K562 (cell line): Measurements from ENCODE around the gene MRPS6. TPM values are rescaled to one million over a fixed set of nuclear protein-coding genes. Genes with fewer than 3 reads are reported as not detected.
A peak's percentile ranks its signal among the peaks of the same experiment; 100 is the strongest.

Experiments
- ELK3 ChIP-seq: fragments of 450-650 bp; formaldehyde crosslinking; IDR thresholded peaks from 2 replicates; pipeline ENCODE4 v1.4.0; 2020; ENCODE audit warnings: mild to moderate bottlenecking
- ERF ChIP-seq: fragments of 450-650 bp; formaldehyde crosslinking; IDR thresholded peaks from 2 replicates; pipeline ENCODE4 v1.4.0; 2020; ENCODE audit warnings: mild to moderate bottlenecking, mixed read lengths
- HCFC1 ChIP-seq: IDR thresholded peaks from 2 replicates; pipeline ENCODE4 v1.6.1; 2012; ENCODE audit warnings: low read depth, low read length, improper control_type of control experiment
- HIVEP1 ChIP-seq: fragments of 250-450 bp; sonication (Bioruptor Pico); IDR thresholded peaks from 2 replicates; pipeline ENCODE4 v1.4.0; 2020; ENCODE audit warnings: mild to moderate bottlenecking
- KDM1A ChIP-seq, 2 experiments: fragments of 450-650 bp; IDR thresholded peaks; 2 replicates each; pipeline ENCODE4 v1.6.1; 2016; ENCODE audit warnings: mild to moderate bottlenecking in 2 of 2
- MBD1 ChIP-seq: fragments of 250-450 bp; sonication (Bioruptor Pico); IDR thresholded peaks from 2 replicates; pipeline ENCODE4 v1.8.0; 2022; ENCODE audit warnings: inconsistent platforms
- MGA ChIP-seq: fragments of 450-650 bp; IDR thresholded peaks from 2 replicates; pipeline ENCODE4 v1.6.1; 2016; ENCODE audit warnings: mild to moderate bottlenecking, moderate library complexity
- MITF ChIP-seq: IDR thresholded peaks from 2 replicates; pipeline ENCODE4 v1.6.1; 2014; ENCODE audit warnings: antibody characterized with exemption
- SREBF1 ChIP-seq: fragments of 150-350 bp; IDR thresholded peaks from 2 replicates; pipeline ENCODE4 v1.6.1; 2014; ENCODE audit warnings: antibody characterized with exemption, low read depth, low read length, borderline replicate concordance
- SREBF2 ChIP-seq: sonication (generic); formaldehyde crosslinking; IDR thresholded peaks from 2 replicates; pipeline ENCODE4 v1.4.0; 2020; ENCODE audit warnings: mild to moderate bottlenecking, missing genetic modification reagents
- TFAM ChIP-seq: fragments of 250-450 bp; sonication (Bioruptor Pico); conservative IDR thresholded peaks from 2 replicates; pipeline ENCODE4 v1.5.0; 2021; ENCODE audit warnings: mild to moderate bottlenecking, moderate library complexity
- ZNF764 ChIP-seq: fragments of 250-450 bp; sonication (Bioruptor Pico); IDR thresholded peaks from 2 replicates; pipeline ENCODE4 v1.4.0; 2020; ENCODE audit warnings: low read depth, mild to moderate bottlenecking, moderate library complexity
- ZNF766 ChIP-seq: fragments of 200-800 bp; sonication (Bioruptor generic); conservative IDR thresholded peaks from 2 replicates; pipeline ENCODE4 v1.6.1; 2016; ENCODE audit warnings: missing genetic modification characterization, missing compliant biosample characterization
- polyA plus RNA-seq, 8 experiments: library from polyadenylated mRNA; depleted of rRNA in 4 of 8; stranded (reverse) in 5 of 8; unstranded in 3 of 8; fragments of >200 nt; fragmentation: Nextera tagmentation in 2 of 8; fragmentation: Illumina TruSeq in 1 of 8; extraction: Ambion mirVana in 2 of 8; extraction: Trizol in 1 of 8; gene quantifications; 2 replicates each; pipeline versions ENCODE4 v1.2.1 to v1.2.3, GENCODE V29; 2011 to 2014; ENCODE audit warnings: inconsistent platforms in 1 of 8, missing spikeins in 1 of 8
- total RNA-seq, 7 experiments: library from RNA; depleted of rRNA in 6 of 7; stranded (reverse); fragments of >200 nt in 6 of 7; fragmentation: Illumina TruSeq in 2 of 7; extraction: Trizol in 2 of 7; gene quantifications; 2 replicates each; pipeline versions ENCODE4 v1.2.1 to v1.2.3, GENCODE V29; 2011 to 2021; ENCODE audit warnings: low replicate concordance in 1 of 7

MRPS6 gene
- total and polyA plus RNA-seq, 9 of the 15 experiments (the other 6 are each of a cell fraction or from before 2014, with no cell fraction given): 26.1 to 72.0 (median 39.3) TPM

- TF ChIP-seq MGA (no peak), TFAM (CRISPR knock-in tag) (no peak), ZNF766 (peak; percentile 37; the same call in 1 of the 2 replicates), HIVEP1 (CRISPR knock-in tag) (no peak), KDM1A (IDR thresholded peaks at IDR 0.05) (no peak), SREBF2 (no peak), MITF (no peak), ERF (CRISPR knock-in tag) (no peak), HCFC1 (peak; percentile 36; the same call in 1 of the 2 replicates), ZNF764 (CRISPR knock-in tag) (no peak), SREBF1 (no peak), MBD1 (CRISPR knock-in tag) (0 out of 2 replicates have a peak, but pooled peaks have one; percentile 16), ELK3 (CRISPR knock-in tag) (no peak)
These were observed 41.5 kb upstream of the MRPS6 start (continued) for GRCh38 chr21:34031835-34032370.
